Loucy (cell line): ENCODE results near the gene VWA8.

Experiments
- H2AFZ ChIP-seq: fragments of 200-600 bp; sonication (generic); 2 replicates; pipeline ENCODE4 v1.6.0; 2016; ENCODE audit warnings: antibody characterized with exemption, mild to moderate bottlenecking, low read length, moderate library complexity
- H3F3A ChIP-seq: fragments of 200-600 bp; 2 replicates; pipeline ENCODE4 v1.6.0; 2016; ENCODE audit warnings: antibody characterized with exemption, low read depth, mild to moderate bottlenecking
- H3K27me3 ChIP-seq: fragments of 200-600 bp; sonication (generic); 2 replicates; pipeline ENCODE4 v1.6.1; 2014; ENCODE audit warnings: low read length, mild to moderate bottlenecking; ENCODE audit not compliant: insufficient read depth, poor library complexity, severe bottlenecking
- H3K36me3 ChIP-seq: fragments of 200-600 bp; sonication (generic); 2 replicates; pipeline ENCODE4 v1.6.1; 2016; ENCODE audit warnings: low read length; ENCODE audit not compliant: insufficient read depth
- H3K4me1 ChIP-seq: fragments of 200-600 bp; sonication (generic); 2 replicates; pipeline ENCODE4 v1.5.1; 2014; ENCODE audit warnings: low read length, mild to moderate bottlenecking; ENCODE audit not compliant: insufficient read depth, poor library complexity, severe bottlenecking
- H3K4me2 ChIP-seq: fragments of 200-600 bp; sonication (generic); 2 replicates; pipeline ENCODE4 v1.6.0; 2014; ENCODE audit warnings: antibody characterized with exemption, low read length, low read depth, mild to moderate bottlenecking; ENCODE audit not compliant: poor library complexity, severe bottlenecking
- H3K4me3 ChIP-seq: fragments of 200-600 bp; sonication (generic); 2 replicates; pipeline ENCODE4 v1.5.1; 2014; ENCODE audit warnings: low read length, mild to moderate bottlenecking, mixed read lengths; ENCODE audit not compliant: poor library complexity, severe bottlenecking
- H3K79me2 ChIP-seq: fragments of 200-600 bp; sonication (generic); 2 replicates; pipeline ENCODE4 v1.6.1; 2014; ENCODE audit warnings: low read length; ENCODE audit not compliant: insufficient read depth
- H3K9ac ChIP-seq: fragments of 200-600 bp; sonication (generic); 2 replicates; pipeline ENCODE4 v1.6.0; 2014; ENCODE audit warnings: mild to moderate bottlenecking, low read depth, low read length, moderate library complexity; ENCODE audit not compliant: poor library complexity, severe bottlenecking
- H3K9me2 ChIP-seq: fragments of 200-600 bp; sonication (generic); replicated peaks from 2 replicates; pipeline ENCODE4 v1.6.1; 2016; ENCODE audit warnings: low read depth, low read length, mixed read lengths
- H3K9me3 ChIP-seq: fragments of 200-600 bp; sonication (generic); 2 replicates; pipeline ENCODE4 v1.6.1; 2014; ENCODE audit warnings: mild to moderate bottlenecking, antibody characterized with exemption, low read length, low read depth; ENCODE audit not compliant: insufficient read depth
- H4K20me1 ChIP-seq: fragments of 200-600 bp; sonication (generic); 2 replicates; pipeline ENCODE4 v1.6.0; 2014; ENCODE audit warnings: antibody characterized with exemption, low read length, mild to moderate bottlenecking; ENCODE audit not compliant: insufficient read depth, poor library complexity, severe bottlenecking
- CTCF ChIP-seq: fragments of 200-600 bp; sonication (generic); conservative IDR thresholded peaks from 2 replicates; pipeline ENCODE4 v1.5.1; 2014; ENCODE audit warnings: mild to moderate bottlenecking, antibody characterized with exemption, low read length
- EZH2phosphoT487 ChIP-seq: fragments of 200-600 bp; IDR thresholded peaks from 2 replicates; pipeline ENCODE4 v1.6.1; 2018; ENCODE audit warnings: antibody characterized with exemption, mild to moderate bottlenecking, moderate library complexity, borderline replicate concordance

The VWA8 gene

GRCh38 chr13:41969072-41969471 lies 8.2 kb upstream of the VWA8 start:
- Histone ChIP-seq H3K4me2 (no peak overlapping the region), H3K4me3 (no peak overlapping the region), H4K20me1 (no peaks in the 10 kb centered on the region), H3K27me3 (no peaks in the 10 kb centered on the region), H3K79me2 (no peaks in the 10 kb centered on the region), H3K4me1 (peaks cover 19% of the 10 kb centered on the region), H3K9me3 (no peaks in the 10 kb centered on the region), H2AFZ (no peak overlapping the region), H3K9me2 (no peaks in the 10 kb centered on the region), H3K36me3 (no peaks in the 10 kb centered on the region), H3K9ac (no peak overlapping the region), H3F3A (no peaks in the 10 kb centered on the region)
- no peak for TF ChIP-seq CTCF
- no peak for TF ChIP-seq EZH2phosphoT487

GRCh38 chr13:41966671-41967070 lies 5.8 kb upstream of the VWA8 start:
- H3K9me3 ChIP-seq, result no peaks in the 10 kb centered on the region
- H3K4me2 ChIP-seq, result no peak overlapping the region
- H3K36me3 ChIP-seq, result no peaks in the 10 kb centered on the region
- no peaks in the 10 kb centered on the region for H3K9me2 ChIP-seq
- H3K27me3 ChIP-seq, result no peaks in the 10 kb centered on the region
- H4K20me1 ChIP-seq, result no peaks in the 10 kb centered on the region
- TF ChIP-seq CTCF (no peak), EZH2phosphoT487 (no peak)
- no peaks in the 10 kb centered on the region for H3F3A ChIP-seq
- no peak overlapping the region for H3K9ac ChIP-seq
- H2AFZ ChIP-seq, result no peak overlapping the region
- no peaks in the 10 kb centered on the region for H3K79me2 ChIP-seq
- H3K4me3 ChIP-seq, result no peak overlapping the region
- H3K4me1 ChIP-seq, result peaks cover 20% of the 10 kb centered on the region

GRCh38 chr13:41962994-41963393 lies 2.1 kb upstream of the VWA8 start:
- Histone ChIP-seq H3K27me3 (no peaks in the 10 kb centered on the region), H3K9me2 (no peaks in the 10 kb centered on the region), H3K9ac (no peak overlapping the region), H3K4me2 (no peak overlapping the region), H3K9me3 (no peaks in the 10 kb centered on the region), H4K20me1 (no peaks in the 10 kb centered on the region), H2AFZ (peak overlapping the region; percentile 38), H3F3A (no peaks in the 10 kb centered on the region), H3K36me3 (no peaks in the 10 kb centered on the region), H3K79me2 (peaks cover 26% of the 10 kb centered on the region), H3K4me1 (peaks cover 24% of the 10 kb centered on the region), H3K4me3 (no peak overlapping the region)
- TF ChIP-seq CTCF (no peak), EZH2phosphoT487 (no peak)
